HG03571 (cell line): ENCODE measurements around the gene SAMD4A.
A peak's percentile ranks its signal among the peaks of the same experiment; 100 is the strongest.
"Not testable (repeated sequence)": the region's sequence is repeated elsewhere in the genome, so short reads cannot be mapped to it uniquely, and the experiment has no call there.

ENCODE experiments used
- ATAC-seq: cut with Tn5 transposase; IDR thresholded peaks from one replicate; pipeline ENCODE4 v1.9.1; 2021; ENCODE audit not compliant: unreplicated experiment

Gene SAMD4A

GRCh38 chr14:54591866-54592265, 24.9 kb downstream of the SAMD4A start:
- no peak for ATAC-seq

DNA sequence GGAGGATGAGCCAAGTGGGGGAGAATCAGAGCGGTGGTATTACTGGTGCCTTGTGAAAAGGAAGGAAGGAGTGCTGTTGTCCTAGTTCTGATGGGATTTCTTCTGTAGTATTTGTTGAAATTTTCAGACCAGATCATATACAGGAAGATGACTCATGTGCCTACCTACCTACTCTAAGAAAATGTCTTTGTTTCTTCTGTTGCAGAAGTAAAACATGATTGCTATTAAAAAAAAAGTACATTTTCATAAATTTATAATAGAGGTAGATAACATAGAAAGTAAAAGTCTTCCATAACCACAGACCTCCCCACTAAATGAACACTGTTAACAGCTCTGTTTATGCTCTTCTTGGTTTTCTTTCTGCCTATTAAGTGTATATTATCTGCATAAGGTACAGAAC, 26.9 kb downstream of the SAMD4A start:
- no peak for ATAC-seq

GRCh38 chr14:54594537-54594936, 27.6 kb downstream of the SAMD4A start:
- ATAC-seq: no peak

- no peak for ATAC-seq
These were observed 31.0 kb downstream of the SAMD4A start for GRCh38 chr14:54597795-54598443.

- ATAC-seq: no peak
These were observed 33.2 kb downstream of the SAMD4A start for GRCh38 chr14:54599966-54600716.

- no peak for ATAC-seq
These were observed 33.8 kb downstream of the SAMD4A start for GRCh38 chr14:54600717-54601109.

DNA sequence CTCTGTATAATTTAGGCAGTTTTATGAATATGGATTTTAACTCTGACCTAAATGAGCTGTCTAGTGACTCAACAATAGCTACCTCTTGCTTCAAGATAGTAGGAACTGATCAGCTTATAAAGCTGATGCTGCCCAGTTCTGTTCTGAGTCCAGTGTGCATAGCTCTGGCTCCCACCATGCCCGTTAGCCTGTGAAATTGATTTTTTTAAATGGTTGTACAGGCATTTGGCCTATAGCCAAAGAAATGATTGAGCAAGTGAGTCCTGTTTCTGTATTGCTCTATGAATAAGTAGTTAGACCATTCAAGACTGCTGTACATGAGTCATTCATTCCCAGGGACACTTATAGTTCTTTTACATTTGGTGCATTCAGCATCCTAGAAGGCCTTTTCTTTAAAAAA, 36.4 kb downstream of the SAMD4A start:
- ATAC-seq: no peak

- ATAC-seq: no peak
These were observed 39.2 kb downstream of the SAMD4A start for GRCh38 chr14:54606178-54606577.

DNA sequence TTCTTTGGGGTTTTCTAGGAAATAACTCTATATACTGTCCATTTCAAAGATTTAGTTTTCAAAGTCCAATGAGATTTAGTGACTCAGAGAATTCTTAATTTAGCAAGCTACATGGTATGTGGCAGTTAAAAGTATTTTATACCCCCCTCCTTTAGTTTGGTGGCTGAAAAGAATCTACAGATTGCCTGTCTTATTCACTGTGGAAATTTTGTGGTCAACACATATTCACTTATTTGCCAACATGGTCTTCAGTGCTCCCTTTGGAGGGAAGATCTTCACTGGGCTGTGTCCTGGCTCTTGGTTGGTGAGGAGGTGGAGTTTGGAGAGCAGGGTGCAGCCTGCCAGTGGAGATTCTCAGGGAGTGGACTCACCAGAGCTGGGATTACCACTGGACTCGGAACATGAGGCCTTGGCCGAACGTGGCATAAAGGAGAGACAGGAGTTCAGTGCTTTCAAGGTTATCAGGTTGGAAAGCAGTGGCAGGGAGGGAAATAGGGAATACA, 39.8 kb downstream of the SAMD4A start:
- no peak for ATAC-seq

DNA sequence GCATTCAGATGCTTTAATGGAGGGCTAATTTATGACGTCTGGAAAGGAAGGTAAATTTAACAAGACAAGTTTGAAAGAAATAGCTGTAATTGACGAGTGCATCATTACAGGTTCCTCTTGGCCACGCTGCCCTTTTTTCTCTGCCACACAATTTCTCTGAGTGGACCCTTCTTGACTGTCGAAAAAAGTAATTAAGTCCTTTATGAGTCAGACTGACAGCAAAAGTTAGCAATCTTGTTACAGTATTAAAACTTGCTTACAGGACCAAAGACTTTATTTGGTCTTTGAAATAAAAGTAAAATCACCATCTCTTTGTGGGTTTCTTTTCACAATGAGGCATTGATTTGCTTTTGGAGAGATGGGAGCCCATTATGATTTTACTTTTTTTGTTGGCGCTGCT, 42.6 kb downstream of the SAMD4A start:
- no peak for ATAC-seq

DNA sequence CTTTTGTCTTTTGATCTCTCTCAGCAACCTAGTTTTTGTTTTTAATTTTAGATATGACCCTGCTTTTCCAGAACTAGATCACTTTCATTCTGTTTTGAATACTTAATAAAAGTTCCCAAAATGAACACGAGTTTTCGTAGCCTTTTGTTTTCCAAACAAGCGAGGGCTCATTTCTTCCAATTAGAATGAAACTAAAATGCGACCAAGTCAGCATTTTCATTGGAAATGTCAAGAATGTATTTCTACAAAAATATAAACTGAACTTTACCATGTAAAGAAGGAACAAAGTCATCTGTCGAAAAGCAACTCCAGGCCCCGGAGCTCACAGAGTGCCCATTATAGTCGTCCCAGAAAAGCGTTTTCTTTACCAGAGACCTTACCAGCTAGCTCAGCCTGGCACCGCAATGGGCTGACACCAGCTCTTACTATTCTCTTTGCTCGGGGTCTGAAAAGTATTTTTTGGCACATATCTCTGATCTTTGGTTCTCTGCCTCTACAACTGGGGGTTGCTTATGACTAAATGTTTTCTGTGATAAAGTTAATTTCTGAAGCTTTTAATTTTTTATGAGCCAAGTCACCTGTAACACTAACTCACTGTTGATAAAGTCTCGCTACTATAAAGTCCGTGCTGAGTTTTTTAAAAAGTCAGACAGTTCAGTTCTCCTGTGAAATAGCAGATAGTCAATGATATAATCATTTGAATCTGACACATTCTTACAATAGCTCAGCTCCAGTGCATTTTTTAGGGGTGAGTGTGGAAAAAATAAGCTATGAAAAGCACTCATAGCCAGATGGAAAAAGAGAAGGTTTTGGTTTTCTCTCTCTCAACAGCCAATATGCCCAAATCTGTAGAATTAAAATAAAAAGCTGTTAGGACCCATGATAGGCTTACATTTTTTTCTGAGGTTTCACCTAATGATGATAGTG, 43.4 kb downstream of the SAMD4A start:
- ATAC-seq: no peak

DNA sequence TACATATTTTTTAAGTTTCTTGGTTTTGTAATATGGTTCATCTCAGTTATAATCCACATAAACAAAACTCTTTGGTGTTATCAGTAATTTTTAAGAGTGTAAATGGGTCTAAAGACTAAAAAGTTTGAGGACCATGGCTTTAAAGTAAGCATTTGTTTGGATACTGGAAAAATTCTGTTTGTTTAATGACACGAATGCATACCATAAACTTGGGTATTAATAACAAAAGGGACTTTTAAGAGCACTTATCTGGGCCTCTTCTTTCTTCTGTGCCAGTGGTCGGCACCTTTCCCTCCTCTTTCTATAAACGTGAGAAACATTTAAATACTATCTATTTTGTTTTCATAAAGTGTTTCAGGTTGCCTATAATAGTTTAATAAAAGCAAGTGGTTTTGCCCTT, 47.4 kb downstream of the SAMD4A start:
- no peak for ATAC-seq

DNA sequence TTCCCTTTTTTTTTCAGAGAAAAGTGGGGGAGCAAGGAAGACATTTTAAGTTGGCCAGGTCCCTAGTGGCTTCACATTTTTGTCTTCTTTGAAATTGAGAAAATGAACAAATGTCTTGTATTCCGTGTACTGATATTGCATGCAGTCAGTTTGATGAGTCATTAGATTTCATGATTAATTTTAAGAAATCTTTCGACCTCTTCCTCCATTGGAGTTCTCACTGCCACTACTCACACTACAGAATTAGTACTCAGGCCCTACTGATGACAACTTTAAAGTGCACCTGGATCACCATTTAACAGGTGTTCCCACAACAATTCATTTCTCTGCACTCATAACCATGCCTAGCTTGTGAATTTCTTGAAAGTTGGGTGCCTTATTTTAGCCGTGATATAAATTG, 50.5 kb downstream of the SAMD4A start:
- ATAC-seq: no peak

GRCh38 chr14:54621686-54622085, 54.8 kb downstream of the SAMD4A start:
- no peak for ATAC-seq

GRCh38 chr14:54622192-54622958, 55.4 kb downstream of the SAMD4A start:
- ATAC-seq: peak; percentile 81

DNA sequence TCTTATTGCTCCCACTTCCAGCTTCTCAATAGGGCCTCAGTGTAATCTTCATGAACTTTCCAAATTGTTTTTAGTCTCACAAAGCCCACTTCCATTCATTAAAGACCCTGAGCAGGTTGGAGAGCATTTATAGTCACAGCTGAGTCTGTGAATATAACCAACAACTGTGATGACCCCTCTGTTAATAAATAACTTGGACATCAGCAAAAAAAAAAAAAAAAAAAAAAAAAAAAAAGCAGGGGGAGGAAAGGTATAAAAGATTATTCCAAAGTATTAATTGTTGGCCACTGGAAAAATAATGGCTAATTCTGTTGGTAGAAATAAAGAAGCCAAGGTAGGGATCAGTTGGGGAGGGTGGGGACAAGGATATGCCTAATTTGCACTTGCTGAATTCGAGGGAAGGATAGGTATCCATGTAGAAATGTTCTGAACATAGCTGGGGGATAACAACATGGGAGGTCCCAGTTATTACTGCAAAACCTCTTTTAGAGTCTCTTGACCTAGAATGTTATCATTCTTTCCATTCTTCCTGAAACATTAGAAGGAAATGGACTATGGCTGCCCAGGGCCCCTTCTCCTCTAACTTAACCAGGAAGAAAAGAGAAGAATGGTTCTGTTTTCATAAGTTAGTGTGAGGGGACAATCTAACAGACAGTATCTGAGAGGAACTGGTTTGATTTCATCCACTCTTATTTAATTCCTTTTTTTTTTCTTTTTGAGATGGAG, 56.5 kb downstream of the SAMD4A start:
- ATAC-seq: no peak

GRCh38 chr14:54624005-54624358, 57.1 kb downstream of the SAMD4A start:
- not testable (repeated sequence) for ATAC-seq

- no peak for ATAC-seq
These were observed 58.2 kb downstream of the SAMD4A start for GRCh38 chr14:54625112-54625511.

DNA sequence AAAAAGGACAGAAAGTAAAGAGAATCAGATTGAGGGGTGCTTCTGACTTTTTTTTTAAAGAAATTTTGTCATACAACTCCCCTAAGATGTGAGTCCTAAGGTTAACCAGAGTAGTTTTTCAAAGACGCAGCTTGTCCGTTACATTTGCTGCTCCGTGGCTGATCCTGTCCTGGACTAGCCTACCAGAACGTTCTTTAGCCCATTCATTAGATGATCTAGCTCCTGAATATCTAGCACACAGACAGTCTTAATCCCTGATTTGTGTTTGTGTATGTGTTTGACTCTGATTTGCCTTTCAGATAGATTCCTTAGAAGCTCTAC, 60.3 kb downstream of the SAMD4A start:
- ATAC-seq: peak; percentile 16
